Epithelial cell of proximal tubule (primary cell): Measurements from ENCODE around the gene REEP3. TPM values are rescaled to one million over a fixed set of nuclear protein-coding genes. Genes with fewer than 3 reads are reported as not detected.

Experiments used
- DNase-seq: peaks from one replicate; pipeline ENCODE4 v3.0.0-alpha.2; 2011; ENCODE audit warnings: low read depth
- H3K4me3 ChIP-seq: 2 replicates; pipeline ENCODE4 v1.5.1; 2011; ENCODE audit warnings: low read depth, mild to moderate bottlenecking, low read length
- CTCF ChIP-seq: conservative IDR thresholded peaks from 2 replicates; pipeline ENCODE4 v1.5.1; 2012; ENCODE audit warnings: low read depth, mild to moderate bottlenecking, low read length
- total RNA-seq: library from RNA; depleted of rRNA; stranded (reverse); fragments of >200 nt; gene quantifications from 2 replicates; pipeline ENCODE4 v1.2.3, GENCODE V29; 2015

Gene REEP3
- total RNA-seq, 1 donor from 2014 or later: 58.6 TPM

GRCh38 chr10:63641366-63641765 lies 120.2 kb downstream of the REEP3 start:
- no peak overlapping the region for H3K4me3 ChIP-seq
- TF ChIP-seq CTCF: no peak

GRCh38 chr10:63641799-63642198 lies 120.6 kb downstream of the REEP3 start:
- no peak for TF ChIP-seq CTCF
- no peak overlapping the region for H3K4me3 ChIP-seq
- no peak for DNase-seq

More at GRCh38 chr10:63641366-63641765, 120.2 kb downstream of the REEP3 start:
- no peak for DNase-seq

GRCh38 chr10:63642808-63643207 lies 121.6 kb downstream of the REEP3 start:
- no peak for TF ChIP-seq CTCF
- H3K4me3 ChIP-seq: no peak overlapping the region
- no peak for DNase-seq

GRCh38 chr10:63644418-63645142 lies 123.4 kb downstream of the REEP3 start:
- no peak overlapping the region for H3K4me3 ChIP-seq
- TF ChIP-seq CTCF: no peak
- DNase-seq: no peak

- TF ChIP-seq CTCF: no peak
- no peak overlapping the region for H3K4me3 ChIP-seq
- no peak for DNase-seq
These were observed 124.0 kb downstream of the REEP3 start for GRCh38 chr10:63645195-63645594.

- TF ChIP-seq CTCF: no peak
These were observed 125.3 kb downstream of the REEP3 start for GRCh38 chr10:63646491-63646890.

GRCh38 chr10:63651864-63652263 lies 130.7 kb downstream of the REEP3 start:
- no peak for DNase-seq
- no peak for TF ChIP-seq CTCF
- no peak overlapping the region for H3K4me3 ChIP-seq

More at GRCh38 chr10:63646491-63646890, 125.3 kb downstream of the REEP3 start:
- no peak overlapping the region for H3K4me3 ChIP-seq
- DNase-seq: no peak
